ENCODE measurements around the gene SEMA5A. TPM values are rescaled to one million over a fixed set of nuclear protein-coding genes. Genes with fewer than 3 reads are reported as not detected.

SEMA5A gene
- polyA plus RNA-seq, 3 donors, result not detected

DNA sequence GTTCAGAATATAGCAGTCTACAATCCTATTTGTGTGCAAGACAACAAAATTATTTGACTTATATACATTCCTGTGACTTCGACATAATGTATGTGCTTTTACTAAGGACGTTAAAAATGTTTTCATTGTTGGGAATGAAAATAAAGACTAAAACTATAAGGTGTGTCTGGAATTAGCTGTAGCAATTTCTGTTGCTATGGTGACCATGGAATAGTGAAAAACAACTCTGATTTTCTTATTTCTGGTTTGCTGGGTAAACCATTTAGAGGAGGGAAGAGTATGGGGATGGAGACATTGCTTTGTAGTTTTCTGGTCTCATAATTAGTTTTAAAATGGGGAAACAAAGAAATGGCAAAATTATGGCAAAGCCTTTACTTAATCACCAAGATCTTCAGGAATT, 343.2 kb downstream of the SEMA5A start:
- intact Hi-C loops (cut with micrococcal nuclease), result no loop called here
- TF ChIP-seq, protein P1, sequence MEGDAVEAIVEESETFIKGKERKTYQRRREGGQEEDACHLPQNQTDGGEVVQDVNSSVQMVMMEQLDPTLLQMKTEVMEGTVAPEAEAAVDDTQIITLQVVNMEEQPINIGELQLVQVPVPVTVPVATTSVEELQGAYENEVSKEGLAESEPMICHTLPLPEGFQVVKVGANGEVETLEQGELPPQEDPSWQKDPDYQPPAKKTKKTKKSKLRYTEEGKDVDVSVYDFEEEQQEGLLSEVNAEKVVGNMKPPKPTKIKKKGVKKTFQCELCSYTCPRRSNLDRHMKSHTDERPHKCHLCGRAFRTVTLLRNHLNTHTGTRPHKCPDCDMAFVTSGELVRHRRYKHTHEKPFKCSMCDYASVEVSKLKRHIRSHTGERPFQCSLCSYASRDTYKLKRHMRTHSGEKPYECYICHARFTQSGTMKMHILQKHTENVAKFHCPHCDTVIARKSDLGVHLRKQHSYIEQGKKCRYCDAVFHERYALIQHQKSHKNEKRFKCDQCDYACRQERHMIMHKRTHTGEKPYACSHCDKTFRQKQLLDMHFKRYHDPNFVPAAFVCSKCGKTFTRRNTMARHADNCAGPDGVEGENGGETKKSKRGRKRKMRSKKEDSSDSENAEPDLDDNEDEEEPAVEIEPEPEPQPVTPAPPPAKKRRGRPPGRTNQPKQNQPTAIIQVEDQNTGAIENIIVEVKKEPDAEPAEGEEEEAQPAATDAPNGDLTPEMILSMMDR (IDR thresholded peaks at IDR 0.05), result no peak
- no CpG with 5 or more reads among the region's 2 CpGs for WGBS (ENCODE audit: insufficient coverage)

DNA sequence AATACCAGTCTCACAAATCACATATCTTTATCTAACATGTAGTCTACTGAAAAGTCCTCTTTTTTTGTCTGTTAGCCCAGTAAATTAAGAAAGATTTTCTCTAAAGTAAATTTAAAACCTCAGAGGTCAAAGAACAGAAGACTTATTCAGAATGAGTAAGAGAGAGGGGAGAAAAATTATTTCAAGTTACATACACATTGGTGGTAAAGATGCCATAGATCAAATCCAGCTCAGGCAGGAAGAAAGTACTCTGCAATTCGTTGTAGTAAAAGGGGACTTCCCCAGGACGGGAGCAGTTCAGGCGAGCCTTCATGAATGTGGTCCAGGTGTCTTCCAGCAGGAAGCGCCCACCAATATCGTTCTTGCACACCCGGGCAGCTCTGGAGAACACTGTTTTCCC, 344.1 kb downstream of the SEMA5A start:
- no peak overlapping the region for H3K4me2 ChIP-seq (replicated peaks; ENCODE audit: extremely low read depth, low read length, poor library complexity, severe bottlenecking)
- no peak overlapping the region for H3K9ac ChIP-seq (ENCODE audit: insufficient read depth, low read length, poor library complexity, severe bottlenecking)
- no peak overlapping the region for H3K4me3 ChIP-seq (replicated peaks in 1 of 3; ENCODE audit: low read depth in 2 of 3, low read length in 3 of 3)
- H3K9me3 ChIP-seq (replicated peaks in 1 of 2; ENCODE audit: control insufficient read depth in 1 of 2, insufficient read depth in 1 of 2, low read length in 2 of 2), result no peaks in the 10 kb centered on the region
- H2AFZ ChIP-seq (ENCODE audit: insufficient read depth, low read depth, low read length, poor library complexity, severe bottlenecking), result no peak overlapping the region
- Mint-ChIP-seq H3K4me1 (no peaks in the 10 kb centered on the region), H3K27ac (no peak overlapping the region), H3K27me3 (ENCODE audit: low read depth in 3 of 3) (peaks cover 0 to 2% (median 0%) of the 10 kb centered on the region in 3 donors), H3K9me3 (no peaks in the 10 kb centered on the region), H3K4me3 (no peak overlapping the region), H3K36me3 (no peaks in the 10 kb centered on the region)
- TF ChIP-seq, protein P1 (IDR thresholded peaks at IDR 0.05), result no peak
- H3K27ac ChIP-seq (ENCODE audit: low read depth in 1 of 2, low read length in 2 of 2), result no peak overlapping the region
- no peak for DNase-seq
- WGBS (ENCODE audit: insufficient coverage), result 74% methylated on average over 6 of the region's 6 CpGs
- intact Hi-C loops (cut with micrococcal nuclease), result no loop called here
- no peaks in the 10 kb centered on the region for H3K27me3 ChIP-seq (ENCODE audit: control insufficient read depth in 2 of 2, insufficient read depth in 2 of 2, low read length in 2 of 2)
- H4K20me1 ChIP-seq (ENCODE audit: insufficient read depth, low read length), result no peaks in the 10 kb centered on the region
- no peaks in the 10 kb centered on the region for H3K79me2 ChIP-seq (ENCODE audit: insufficient read depth, low read length)
- no peaks in the 10 kb centered on the region for H3K36me3 ChIP-seq (replicated peaks in 1 of 2; ENCODE audit: control insufficient read depth in 1 of 2, insufficient read depth in 2 of 2, low read length in 2 of 2)
- H3K4me1 ChIP-seq (ENCODE audit: control insufficient read depth in 1 of 2, insufficient read depth in 2 of 2, low read length in 2 of 2), result no peaks in the 10 kb centered on the region

More for the DNA sequence above, 343.2 kb downstream of the SEMA5A start:
- H3K4me1 Mint-ChIP-seq, result no peaks in the 10 kb centered on the region
- Histone ChIP-seq H4K20me1 (ENCODE audit: insufficient read depth, low read length) (no peaks in the 10 kb centered on the region), H2AFZ (ENCODE audit: insufficient read depth, low read depth, low read length, poor library complexity, severe bottlenecking) (no peak overlapping the region), H3K36me3 (replicated peaks in 1 of 2; ENCODE audit: control insufficient read depth in 1 of 2, insufficient read depth in 2 of 2, low read length in 2 of 2) (no peaks in the 10 kb centered on the region), H3K27me3 (ENCODE audit: control insufficient read depth in 2 of 2, insufficient read depth in 2 of 2, low read length in 2 of 2) (no peaks in the 10 kb centered on the region), H3K9me3 (replicated peaks in 1 of 2; ENCODE audit: control insufficient read depth in 1 of 2, insufficient read depth in 1 of 2, low read length in 2 of 2) (no peaks in the 10 kb centered on the region), H3K27ac (ENCODE audit: low read depth in 1 of 2, low read length in 2 of 2) (no peak overlapping the region), H3K79me2 (ENCODE audit: insufficient read depth, low read length) (no peaks in the 10 kb centered on the region), H3K4me2 (replicated peaks; ENCODE audit: extremely low read depth, low read length, poor library complexity, severe bottlenecking) (no peak overlapping the region), H3K4me1 (ENCODE audit: control insufficient read depth in 1 of 2, insufficient read depth in 2 of 2, low read length in 2 of 2) (no peaks in the 10 kb centered on the region), H3K4me3 (replicated peaks in 1 of 3; ENCODE audit: low read depth in 2 of 3, low read length in 3 of 3) (no peak overlapping the region), H3K9ac (ENCODE audit: insufficient read depth, low read length, poor library complexity, severe bottlenecking) (no peak overlapping the region)
- no peak overlapping the region for H3K4me3 Mint-ChIP-seq
- no peak for DNase-seq
- H3K9me3 Mint-ChIP-seq, result no peaks in the 10 kb centered on the region
- no peaks in the 10 kb centered on the region for H3K36me3 Mint-ChIP-seq
- H3K27ac Mint-ChIP-seq, result no peak overlapping the region
- peaks cover 0 to 2% (median 2%) of the 10 kb centered on the region in 3 donors for H3K27me3 Mint-ChIP-seq (ENCODE audit: low read depth in 3 of 3)
